Choroid plexus epithelial cell (primary cell): Measurements from ENCODE around the gene NMUR1.
"Not testable (repeated sequence)": the region's sequence is repeated elsewhere in the genome, so short reads cannot be mapped to it uniquely, and the experiment has no call there.

Experiments
- DNase-seq: peaks from one replicate; pipeline ENCODE4 v3.0.0-alpha.2; 2010; ENCODE audit warnings: low read depth
- H3K4me3 ChIP-seq: 2 replicates; pipeline ENCODE4 v1.5.1; 2011; ENCODE audit warnings: low read depth, mild to moderate bottlenecking, control low read depth, low read length, moderate library complexity
- TF ChIP-seq, protein P1 (sequence below): conservative IDR thresholded peaks from 2 replicates; pipeline ENCODE4 v1.5.1; 2011; ENCODE audit warnings: low read depth, mild to moderate bottlenecking, control low read depth, inconsistent platforms, low read length, moderate library complexity

The NMUR1 gene

DNA sequence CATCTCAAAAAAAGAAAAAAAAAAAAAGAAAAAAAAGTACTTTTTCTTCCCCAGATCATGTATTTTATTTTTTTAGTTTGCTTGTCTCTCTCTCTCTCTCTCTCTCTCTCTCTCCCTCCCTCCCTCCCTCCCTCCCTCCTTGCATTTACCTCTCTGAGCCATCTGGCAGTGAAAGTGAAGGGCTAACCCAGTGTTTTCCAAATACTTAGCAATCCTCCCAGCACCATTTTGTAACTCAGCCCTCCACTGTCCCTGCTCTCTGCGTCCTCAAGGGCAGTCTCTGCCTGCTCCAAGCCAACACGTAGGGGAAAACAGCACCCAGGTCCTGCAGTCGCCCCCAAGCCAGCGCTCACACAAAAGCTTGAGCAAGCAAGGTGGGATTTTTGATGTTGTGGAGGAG is 42.9 kb upstream of the NMUR1 start:
- TF ChIP-seq, protein P1, sequence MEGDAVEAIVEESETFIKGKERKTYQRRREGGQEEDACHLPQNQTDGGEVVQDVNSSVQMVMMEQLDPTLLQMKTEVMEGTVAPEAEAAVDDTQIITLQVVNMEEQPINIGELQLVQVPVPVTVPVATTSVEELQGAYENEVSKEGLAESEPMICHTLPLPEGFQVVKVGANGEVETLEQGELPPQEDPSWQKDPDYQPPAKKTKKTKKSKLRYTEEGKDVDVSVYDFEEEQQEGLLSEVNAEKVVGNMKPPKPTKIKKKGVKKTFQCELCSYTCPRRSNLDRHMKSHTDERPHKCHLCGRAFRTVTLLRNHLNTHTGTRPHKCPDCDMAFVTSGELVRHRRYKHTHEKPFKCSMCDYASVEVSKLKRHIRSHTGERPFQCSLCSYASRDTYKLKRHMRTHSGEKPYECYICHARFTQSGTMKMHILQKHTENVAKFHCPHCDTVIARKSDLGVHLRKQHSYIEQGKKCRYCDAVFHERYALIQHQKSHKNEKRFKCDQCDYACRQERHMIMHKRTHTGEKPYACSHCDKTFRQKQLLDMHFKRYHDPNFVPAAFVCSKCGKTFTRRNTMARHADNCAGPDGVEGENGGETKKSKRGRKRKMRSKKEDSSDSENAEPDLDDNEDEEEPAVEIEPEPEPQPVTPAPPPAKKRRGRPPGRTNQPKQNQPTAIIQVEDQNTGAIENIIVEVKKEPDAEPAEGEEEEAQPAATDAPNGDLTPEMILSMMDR: no peak
- no peak for DNase-seq

DNA sequence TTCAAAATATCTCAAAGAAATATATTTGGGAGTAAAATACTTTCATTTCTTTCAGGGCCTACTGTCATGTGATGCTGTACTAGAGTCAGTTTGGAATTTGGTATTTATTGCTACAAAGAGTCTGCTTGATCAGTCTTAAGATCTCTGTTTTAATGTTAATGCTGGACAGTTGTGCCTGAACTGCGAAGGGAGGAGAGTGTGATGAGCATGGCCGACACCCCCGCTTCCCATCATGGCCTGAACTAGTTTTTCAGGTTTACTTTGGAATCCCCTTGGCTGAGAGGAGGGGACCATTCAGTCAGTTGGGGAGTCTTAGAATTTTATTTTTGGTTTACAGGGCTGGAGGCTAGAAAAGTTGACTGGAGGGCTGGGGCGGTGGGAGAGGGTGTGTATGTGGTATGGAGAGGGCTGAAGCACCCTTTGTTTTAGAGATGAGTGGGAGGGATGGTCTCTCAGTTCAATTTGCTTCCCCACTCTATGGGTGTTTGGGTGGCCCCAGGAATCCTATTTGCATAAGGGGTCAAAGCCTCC is 41.5 kb upstream of the NMUR1 start:
- no peak for DNase-seq
- TF ChIP-seq, protein P1: no peak
- no peak overlapping the region for H3K4me3 ChIP-seq

More for the DNA sequence above, 42.9 kb upstream of the NMUR1 start:
- H3K4me3 ChIP-seq: no peak overlapping the region

DNA sequence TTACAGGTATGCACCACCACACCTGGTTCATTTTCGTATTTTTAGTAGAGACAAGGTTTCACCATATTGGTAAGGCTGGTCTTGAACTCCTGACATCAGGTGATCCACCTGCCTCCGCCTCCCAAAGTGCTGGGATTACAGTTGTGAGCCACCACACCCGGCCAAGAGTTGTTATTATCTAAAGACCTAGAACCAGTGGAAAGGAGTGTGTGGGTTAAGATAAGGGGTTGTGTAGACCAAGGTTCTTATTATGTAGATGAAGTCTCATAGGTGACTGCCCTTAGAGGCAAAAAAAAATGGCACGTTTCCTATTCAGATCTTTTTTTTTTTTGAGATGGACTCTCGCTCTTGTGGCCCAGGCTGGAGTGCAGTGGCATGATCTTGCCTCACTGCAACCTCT is 40.7 kb upstream of the NMUR1 start:
- DNase-seq, H3K4me3 ChIP-seq: not testable (repeated sequence)

DNA sequence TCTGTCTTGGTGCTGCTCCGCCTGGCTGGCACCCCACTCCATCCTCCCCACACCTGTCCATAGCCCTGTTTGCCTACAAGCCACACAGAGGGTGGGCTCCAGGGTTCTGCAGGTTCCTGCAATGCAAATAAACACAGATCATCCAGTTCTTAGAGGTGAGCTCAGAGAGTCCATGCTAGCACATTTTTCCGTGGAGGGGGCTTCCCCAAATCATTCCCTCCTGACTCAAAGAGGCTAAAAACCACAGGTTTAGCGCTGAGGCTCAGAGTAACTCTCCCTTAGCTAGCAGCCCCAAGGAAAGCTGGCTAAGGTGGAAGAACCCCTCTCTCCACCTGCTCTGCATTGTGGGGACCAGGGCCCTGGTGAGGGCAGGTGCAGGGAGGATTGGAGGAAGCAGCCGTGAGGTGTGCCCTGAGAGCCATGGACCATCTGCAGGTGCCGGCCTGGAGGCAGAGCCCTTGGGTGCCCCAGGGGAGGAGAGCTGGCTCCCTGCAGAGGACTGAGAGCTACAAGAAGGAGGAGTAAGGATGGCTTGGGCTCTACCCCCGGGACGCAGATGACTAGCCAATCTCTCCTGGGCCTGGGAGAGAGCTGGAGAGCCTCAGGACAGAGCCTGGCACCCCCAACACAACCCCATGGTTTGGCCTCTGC is 38.7 kb upstream of the NMUR1 start:
- TF ChIP-seq, protein P1: no peak
- no peak for DNase-seq
- H3K4me3 ChIP-seq: no peak overlapping the region

DNA sequence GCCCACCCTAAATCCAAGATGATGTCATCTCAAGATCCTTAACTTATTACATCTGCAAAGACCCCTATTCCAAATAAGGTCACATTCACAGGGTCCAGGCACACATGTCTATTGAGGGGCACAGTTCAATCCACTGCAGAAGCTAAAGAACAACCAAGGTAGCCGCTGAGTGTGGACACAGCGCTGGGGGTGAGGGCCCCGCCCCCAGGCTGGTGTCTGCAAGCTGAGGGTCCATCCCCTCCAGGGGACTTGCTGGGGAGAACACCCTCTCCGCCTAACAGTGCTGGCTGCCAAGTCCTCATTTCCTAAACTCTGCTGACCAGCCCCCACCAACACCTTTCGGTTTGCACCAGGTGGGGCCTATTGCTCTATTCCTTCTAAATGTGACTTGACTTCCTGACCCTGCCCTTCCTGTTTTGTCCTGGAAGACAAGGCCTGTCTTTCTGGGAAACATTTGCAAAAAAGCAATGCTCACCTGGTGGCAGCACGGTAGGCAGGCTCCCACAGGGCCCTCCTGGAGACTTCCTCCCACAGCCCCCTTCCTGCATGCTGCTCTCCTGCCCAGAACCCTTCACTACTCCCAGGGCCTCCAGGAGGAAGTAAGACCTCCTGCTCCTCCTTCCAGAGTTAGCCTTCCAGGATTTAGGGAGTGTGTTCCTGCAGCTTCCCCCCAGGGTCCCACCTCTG is 38.0 kb upstream of the NMUR1 start:
- TF ChIP-seq, protein P1: no peak
- no peak for DNase-seq
- H3K4me3 ChIP-seq: no peak overlapping the region

DNA sequence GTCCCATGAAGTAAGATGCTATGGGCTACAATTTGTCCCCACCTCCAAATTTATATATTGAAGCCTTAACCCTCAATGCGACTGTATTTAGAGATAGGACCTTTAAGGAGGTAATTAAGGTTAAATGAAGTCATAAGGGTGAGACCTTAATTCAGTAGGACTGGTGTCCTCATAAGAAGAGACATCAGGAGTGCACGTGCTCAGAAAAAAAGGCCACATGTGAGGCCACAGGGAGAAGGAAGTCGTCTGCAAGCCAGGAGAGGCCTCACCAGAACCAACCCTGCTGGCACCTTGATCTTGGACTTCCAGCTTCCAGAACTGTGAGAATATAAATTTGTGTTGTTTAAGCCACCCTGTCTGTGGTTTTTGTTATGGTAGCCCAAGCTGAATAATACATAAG is 36.9 kb upstream of the NMUR1 start:
- TF ChIP-seq, protein P1: no peak
- DNase-seq: no peak
- H3K4me3 ChIP-seq: no peak overlapping the region

DNA sequence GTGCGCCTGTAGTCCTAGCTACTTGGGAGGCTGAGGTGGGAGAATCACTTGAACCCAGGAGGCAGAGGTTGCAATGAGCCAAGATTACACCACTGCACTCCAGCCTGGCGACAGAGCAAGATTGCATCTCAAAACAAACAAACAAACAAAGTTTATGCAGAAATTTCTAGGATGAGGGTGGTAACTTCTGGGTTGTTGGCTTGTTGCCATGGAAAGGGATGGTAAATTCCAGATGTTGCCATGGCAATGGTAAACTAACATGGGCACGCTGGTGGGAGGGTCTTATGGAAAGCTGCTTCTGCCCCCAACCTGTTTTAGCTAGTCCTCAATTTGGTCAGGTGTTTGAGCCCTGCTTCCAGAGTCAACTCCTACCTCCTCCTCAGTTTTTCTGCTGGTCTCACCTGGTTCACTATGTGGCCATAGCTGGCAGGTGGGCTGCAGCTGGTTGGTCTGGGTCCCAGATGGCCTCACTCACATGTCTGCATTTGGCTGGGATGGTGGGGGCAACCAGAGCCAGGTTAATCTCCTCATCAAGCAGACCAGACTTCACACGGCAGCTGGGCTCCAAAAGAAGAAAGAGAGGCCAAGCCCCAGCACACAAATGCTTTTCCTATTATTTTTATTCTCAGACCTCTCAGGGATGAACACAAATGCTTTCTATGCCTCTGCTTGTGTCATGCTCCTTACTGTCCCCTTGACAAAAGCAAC is 35.8 kb upstream of the NMUR1 start:
- DNase-seq: no peak
- TF ChIP-seq, protein P1: no peak
- no peak overlapping the region for H3K4me3 ChIP-seq
